Upper lobe of left lung (tissue), 4 donors: Measurements from ENCODE around the gene CAB39.

Experiments used
- POLR2A ChIP-seq, 4 donors: fragments of 450-650 bp; IDR thresholded peaks; one replicate each; pipeline ENCODE4 v1.5.1; 2016 to 2017; ENCODE audit warnings: antibody characterized with exemption in 4 of 4, mild to moderate bottlenecking in 2 of 4
- POLR2AphosphoS5 ChIP-seq, 2 donors: sonication (generic); formaldehyde crosslinking; IDR thresholded peaks; one replicate each; pipeline ENCODE4 v1.5.1; 2017; ENCODE audit warnings: antibody characterized with exemption in 2 of 2
- TF ChIP-seq, protein P1 (sequence below), 6 experiments: fragments of 450-650 bp in 4 of 6; fragments of 200-600 bp in 2 of 6; sonication (generic) in 2 of 6; IDR thresholded peaks; one replicate each; pipeline ENCODE4 v1.5.1; 2016 to 2019; ENCODE audit warnings: antibody characterized with exemption in 6 of 6

DNA sequence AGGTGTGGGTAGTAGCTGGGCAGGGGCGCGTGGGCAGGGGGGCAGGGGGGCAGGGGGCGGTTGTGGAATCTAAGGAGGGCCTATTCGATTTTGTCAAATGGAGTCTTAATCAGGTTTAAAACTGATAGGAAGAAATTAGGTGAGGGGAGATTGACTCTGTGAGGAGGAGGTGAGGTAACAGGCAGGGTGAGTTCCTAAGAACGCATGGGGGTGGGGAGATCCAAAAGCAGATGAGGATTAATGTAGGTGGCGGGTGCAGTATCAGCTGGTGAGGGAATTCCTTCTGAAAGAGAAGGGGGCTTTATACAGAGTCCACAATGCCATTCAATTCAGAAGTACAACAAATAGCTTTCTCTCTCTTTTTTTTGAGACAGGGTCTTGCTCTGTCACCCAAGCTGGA lies 72.7 kb downstream of the CAB39 start:
- TF ChIP-seq, protein P1, sequence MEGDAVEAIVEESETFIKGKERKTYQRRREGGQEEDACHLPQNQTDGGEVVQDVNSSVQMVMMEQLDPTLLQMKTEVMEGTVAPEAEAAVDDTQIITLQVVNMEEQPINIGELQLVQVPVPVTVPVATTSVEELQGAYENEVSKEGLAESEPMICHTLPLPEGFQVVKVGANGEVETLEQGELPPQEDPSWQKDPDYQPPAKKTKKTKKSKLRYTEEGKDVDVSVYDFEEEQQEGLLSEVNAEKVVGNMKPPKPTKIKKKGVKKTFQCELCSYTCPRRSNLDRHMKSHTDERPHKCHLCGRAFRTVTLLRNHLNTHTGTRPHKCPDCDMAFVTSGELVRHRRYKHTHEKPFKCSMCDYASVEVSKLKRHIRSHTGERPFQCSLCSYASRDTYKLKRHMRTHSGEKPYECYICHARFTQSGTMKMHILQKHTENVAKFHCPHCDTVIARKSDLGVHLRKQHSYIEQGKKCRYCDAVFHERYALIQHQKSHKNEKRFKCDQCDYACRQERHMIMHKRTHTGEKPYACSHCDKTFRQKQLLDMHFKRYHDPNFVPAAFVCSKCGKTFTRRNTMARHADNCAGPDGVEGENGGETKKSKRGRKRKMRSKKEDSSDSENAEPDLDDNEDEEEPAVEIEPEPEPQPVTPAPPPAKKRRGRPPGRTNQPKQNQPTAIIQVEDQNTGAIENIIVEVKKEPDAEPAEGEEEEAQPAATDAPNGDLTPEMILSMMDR (IDR thresholded peaks at IDR 0.05): no peak
- TF ChIP-seq POLR2A (IDR thresholded peaks at IDR 0.05): no peak
- no peak for TF ChIP-seq POLR2AphosphoS5 (IDR thresholded peaks at IDR 0.05)
